Activated effector memory CD4-positive, alpha-beta T cell treated with anti-CD3 and anti-CD28 coated beads, Interleukin-2, amount 50 U/mL, for 16 hours (primary cell): ENCODE measurements around the gene WIPI1.
"Not testable (repeated sequence)": the region's sequence is repeated elsewhere in the genome, so short reads cannot be mapped to it uniquely, and the experiment has no call there.

Experiments
- DNase-seq: peaks from one replicate; pipeline ENCODE4 v3.0.0-alpha.2; 2020

WIPI1 gene

DNA sequence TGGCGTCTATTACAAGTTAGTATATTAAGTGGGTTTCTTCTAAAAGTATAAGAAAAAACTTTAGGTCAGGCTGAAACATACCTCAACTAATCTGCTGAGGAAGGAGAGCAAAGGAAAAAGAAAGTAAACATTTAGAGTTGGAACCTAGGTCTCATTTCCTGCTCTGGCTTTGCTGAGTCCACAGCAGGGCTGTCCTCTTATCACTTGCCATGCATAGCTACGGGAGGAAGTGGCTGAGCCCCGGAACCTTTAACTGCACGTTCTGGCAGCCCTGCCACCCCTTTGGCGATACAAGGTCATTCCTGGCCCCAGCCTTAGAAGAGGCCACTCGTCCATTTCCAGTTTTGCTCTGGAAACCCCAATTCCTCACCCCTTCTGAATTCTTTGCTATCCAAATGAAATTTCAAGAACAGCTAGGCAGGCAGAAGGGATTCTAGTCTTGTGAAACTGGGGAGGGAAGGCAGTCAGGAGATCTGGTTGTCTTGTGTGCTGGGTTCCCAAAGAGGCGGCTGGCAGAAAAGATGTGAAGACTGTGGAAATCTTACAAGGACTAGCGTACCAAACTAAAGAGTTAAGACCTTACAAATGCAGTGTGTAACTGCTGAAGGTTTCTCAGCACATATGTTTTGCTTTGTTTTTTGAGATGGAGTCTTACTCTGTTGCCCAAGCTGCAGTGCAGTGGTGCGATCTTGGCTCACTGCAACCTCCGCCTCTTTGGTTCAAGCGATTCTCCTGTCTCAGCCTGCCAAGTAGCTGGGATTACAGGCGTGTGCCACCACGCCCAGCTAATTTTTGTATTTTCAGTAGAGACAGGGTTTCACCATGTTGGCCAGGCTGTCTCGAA, 19.1 kb downstream of the WIPI1 start:
- DNase-seq: peak; percentile 77

DNA sequence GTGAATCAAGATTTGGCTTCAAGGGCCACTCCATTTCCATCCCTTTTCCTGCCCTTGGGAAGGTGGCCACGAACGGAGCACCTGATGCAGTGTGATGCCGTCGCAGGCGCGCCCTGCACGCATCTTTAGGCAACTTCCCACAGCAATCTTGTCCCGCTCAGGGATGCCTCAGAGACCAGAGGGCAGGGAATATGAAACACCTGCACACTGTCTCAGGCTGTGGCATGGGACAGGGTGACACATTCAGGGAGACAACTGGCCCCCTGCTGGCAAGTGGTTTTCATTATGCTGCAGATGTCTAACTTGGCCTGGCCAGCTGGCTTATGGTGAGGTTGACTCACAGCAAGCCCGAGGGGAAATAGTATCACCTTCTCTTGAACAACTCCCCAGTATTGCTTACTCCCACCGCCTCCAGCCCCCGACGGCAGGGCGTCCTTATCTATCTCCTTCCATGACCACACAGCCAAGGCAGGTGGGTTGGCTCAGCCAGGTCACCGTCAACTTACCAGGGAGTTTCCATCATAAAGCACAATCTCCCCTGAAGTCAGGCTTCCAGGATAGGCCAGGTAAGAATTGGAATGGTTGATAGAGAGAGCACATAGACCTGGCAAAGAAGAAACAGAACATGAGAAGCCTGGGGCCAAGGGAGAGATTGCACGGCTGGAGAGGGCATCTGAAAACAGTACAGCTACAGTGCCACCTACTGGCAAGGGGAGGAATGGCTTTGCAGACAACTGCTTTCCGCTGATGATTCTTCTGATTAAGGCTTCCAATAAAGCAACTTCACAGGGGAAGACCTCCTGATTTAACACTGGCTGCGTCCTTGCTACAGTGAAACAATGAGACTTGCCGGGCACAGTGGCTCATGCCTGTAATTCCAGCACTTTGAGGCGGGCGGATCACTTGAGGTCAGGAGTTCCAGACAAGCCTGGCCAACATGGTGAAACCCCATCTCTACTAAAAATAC, 21.1 kb downstream of the WIPI1 start:
- DNase-seq: peak; percentile 92

DNA sequence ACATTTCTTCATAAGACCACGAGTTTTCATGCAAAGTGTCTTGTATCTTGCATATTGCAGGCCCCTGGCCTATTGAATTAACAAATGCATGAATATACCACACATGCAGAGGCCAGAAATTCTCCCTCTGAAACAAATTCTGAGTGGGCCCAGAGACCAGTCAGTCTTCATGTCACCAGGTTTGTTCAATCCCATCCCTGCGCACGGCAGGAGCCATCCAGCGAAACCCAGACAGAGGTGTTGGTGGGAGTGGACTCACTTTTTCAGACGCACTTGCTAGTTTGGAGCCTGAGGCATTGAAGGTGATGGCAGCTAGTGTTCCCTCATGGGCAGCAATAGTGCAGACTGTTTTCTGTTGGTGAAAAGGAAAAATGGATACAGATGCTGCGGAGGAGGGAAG, 21.9 kb downstream of the WIPI1 start:
- DNase-seq: no peak

DNA sequence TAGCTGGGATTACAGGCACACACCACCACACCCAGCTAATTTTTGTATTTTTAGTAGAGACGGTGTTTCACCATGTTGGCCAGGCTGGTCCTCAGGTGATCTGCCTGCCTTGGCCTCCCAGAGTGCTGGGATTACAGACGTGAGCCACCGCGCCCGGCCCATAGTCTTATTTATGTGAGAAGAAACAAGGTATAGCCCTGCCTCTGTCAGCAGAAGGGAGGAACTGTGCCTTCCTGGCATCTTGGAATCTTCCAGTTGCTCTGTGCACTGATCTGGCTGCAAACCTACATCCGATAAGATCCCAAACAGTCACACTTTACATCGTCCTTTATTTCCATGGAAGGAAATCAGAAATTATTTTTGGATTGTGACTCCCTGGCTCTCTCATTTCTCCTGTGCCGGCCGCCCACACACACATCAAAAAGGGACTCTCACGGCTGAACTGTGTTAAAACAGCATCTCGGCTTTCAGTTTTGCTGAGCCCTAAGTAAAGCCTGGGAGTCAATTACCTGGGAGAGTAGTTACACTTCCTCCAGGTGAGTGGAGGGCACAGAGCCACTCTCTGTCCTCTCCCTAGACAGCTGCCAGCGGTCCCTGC, 23.3 kb downstream of the WIPI1 start:
- no peak for DNase-seq

DNA sequence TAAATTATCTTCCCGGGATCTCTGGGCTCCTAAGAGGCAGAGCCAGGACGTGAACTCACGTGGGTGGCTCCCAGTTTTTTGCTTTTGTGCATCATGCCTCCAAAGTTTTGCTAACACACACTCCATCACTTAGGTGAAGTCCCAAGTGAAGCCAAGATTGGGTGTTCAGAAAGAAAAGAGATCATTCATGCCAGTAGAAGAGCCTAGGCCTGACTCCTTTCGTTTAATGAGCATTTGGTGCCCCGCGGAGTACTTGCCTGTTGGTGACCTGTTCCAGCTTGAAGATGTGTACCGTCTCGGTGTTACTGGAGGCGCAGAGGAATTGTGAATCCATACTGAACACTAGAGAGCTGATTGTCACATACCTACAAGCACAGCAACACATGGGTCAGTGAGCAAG, 24.1 kb downstream of the WIPI1 start:
- DNase-seq: no peak

DNA sequence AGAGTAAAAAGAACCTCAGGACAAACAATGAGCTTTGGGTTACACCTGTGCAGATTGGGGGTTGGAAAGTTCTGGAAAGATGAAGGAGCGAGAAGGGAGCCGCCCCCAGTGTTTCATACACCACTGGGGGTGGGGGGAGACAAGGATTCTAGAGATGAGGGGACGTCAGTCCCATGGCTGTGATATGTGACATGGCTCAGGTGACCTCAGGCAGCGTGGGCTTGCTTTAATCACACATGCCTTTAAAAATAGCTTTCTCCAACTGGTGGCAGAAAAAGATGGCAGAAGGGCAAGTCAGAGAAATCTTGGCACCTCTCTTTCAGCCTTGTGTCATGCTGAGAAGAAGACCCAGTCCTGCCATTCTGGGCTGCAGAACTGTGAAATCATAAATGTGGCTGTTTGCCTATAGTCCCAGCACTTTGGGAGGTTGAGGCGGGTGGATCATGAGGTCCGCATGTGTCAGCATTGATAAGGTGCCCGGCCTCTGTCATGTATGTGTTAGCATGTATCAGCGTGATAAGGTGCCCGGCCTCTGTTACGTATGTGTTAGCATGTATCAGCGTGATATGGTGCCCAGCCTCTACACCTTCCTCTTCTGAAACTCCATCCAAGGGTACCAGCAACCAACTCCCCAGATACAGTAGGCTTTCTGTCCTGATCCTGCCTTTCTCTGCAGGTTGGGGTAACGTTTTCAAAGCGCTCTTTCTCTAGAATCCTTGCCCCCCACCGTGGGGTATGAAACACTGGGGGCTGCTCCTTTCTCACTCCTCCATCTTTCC, 25.0 kb downstream of the WIPI1 start:
- DNase-seq: no peak

DNA sequence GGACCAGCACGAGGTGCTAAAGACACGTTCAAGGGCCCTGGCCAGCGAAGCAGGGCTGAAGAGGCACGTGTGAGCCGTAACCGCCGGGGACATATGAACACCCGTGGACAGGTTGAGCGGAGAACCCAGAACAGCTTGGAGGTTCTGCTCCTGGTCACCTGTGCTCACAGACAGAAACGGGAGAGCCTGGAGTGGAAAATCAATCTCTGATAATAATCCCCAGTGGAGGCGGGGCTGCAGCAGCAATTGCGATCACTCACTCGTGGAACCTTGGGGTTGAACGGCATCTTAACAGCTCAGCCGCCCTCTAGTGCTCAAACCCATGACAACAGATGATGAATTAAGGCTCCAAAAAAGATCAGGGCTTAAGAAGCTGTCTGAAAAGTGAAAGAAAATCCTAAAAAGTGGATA, 25.6 kb downstream of the WIPI1 start:
- peak; percentile 82 for DNase-seq

DNA sequence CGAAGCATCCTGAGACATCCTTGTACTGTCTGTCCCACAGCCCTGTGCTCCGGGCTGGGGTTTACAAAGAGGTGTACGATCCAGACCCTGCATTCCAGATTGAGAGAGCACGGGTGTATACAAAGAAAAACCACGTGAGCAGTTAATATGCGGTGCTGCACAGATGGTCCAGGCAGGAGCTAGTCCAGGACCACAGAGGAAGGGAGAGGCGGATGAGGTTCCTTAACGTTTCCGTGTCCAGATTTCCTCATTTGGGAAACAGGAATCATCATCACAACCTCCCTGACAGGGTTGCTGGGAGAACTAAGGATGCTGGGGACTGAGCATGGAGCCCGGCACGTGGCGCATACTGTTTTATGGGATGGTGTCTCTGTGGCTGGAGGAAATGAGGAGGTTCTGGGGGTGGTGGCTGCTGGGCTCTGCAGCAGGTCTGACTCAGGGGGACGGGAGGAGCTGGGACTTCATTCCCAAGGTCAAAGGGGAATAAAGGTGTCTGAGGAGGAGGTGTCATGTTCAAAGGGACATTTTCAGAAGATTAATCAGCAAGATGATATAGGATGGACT, 26.2 kb downstream of the WIPI1 start:
- no peak for DNase-seq

DNA sequence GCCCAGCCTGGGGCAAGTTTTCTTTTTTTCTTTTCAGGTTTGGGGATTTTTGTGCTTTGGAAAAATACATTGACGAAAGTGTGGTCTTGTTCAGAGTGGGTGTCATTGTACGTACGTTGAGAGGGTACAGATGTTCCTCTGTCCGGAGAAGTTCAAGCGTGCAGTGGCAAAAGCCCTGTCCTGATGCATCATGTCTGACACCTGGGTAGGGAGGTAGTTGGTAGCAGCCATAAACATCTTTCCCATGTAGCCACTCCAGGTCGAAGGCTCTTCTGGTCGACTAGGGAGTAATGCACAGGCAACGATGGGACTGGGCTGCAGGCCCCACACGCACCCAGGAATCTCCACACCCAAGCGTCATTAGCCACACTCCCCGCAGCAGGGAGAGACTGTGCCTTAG, 27.4 kb downstream of the WIPI1 start:
- no peak for DNase-seq

DNA sequence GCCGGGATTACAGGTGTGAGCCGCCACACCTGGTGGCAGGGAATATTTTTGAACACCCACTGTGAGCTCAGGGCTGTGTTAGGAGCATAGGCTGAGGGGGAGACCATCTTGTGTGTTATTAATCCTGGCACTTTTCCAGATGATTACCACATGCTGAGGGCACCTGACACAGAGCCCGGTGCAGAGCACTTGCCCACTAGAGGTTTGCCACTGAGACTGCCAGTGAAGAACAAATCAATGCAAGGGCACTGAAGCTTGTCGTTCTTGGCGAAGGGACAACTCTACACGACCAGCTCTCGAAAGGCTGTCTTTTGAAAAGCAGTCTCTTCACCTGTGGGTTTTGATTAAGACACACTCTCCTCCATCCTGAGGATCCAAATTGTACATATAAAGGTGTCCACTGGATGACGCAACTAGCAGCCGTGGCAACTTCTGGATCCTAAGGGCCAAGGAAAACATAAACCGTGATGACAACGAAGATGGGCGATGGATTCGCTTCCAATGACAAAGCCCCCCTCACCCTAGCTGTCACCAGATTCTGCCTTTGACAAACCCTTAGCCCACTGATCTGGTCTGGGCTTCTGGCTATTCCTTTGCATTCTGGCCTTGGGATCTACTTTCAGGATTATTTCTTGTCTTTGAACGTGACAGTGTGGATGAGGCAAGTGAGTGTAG, 28.7 kb downstream of the WIPI1 start:
- no peak for DNase-seq

DNA sequence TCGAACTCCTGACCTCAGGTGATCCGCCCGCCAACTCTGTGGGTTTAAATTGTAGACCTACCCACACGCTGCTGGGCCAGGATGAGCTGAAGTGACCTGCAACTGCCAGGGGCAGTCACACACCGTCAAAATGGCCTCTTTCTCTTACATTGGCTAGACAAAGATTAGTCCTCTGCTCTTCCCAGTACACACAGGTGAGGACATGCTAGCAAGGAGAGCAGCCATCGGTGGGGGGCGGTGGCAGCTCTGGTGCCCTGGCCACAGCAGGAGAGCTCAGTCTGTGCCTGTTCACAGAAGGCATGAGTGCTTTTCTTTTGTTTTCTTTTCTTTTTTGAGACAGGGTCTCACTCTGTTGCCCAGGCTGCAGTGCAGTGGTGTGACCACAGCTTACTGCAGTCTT, 29.7 kb downstream of the WIPI1 start:
- no peak for DNase-seq

DNA sequence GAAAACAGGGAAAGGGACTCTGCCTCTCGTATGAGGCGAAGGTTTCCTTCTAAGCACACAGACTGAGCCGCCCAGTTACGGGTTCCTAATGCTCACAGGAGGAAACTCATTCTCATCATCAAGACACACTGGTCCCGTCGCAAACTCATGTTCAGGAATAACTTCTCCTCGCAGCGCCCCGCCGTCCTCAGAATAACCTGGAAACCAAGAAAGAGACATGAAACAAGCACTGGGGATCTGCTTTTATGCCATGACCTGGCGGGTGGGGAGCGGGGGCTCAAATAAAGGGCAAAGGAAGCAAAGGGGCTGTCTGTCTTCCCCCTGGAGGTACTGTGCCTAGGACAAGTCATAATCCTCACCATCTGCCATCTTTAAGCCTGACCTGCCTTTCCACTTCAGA, 31.3 kb downstream of the WIPI1 start:
- no peak for DNase-seq

DNA sequence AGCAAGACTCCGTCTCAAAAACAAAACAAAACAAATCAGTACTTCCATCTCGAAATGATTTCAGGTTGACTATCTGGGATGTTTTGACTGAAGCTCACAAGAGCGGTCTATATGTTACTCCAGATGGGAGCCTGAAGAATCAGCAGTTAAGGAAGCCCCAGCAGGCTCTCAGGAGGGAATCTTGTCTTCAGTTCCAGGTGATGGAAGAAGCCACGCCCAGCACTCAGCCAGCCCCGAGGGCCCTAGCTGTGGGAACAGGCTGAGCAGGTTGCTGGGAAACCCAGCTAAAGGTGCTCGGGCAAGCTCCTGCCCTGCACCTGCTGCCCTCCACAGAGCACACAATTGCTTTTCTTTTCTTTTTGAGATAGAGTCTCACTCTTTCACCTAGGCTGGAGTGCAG, 32.4 kb downstream of the WIPI1 start:
- DNase-seq: no peak

DNA sequence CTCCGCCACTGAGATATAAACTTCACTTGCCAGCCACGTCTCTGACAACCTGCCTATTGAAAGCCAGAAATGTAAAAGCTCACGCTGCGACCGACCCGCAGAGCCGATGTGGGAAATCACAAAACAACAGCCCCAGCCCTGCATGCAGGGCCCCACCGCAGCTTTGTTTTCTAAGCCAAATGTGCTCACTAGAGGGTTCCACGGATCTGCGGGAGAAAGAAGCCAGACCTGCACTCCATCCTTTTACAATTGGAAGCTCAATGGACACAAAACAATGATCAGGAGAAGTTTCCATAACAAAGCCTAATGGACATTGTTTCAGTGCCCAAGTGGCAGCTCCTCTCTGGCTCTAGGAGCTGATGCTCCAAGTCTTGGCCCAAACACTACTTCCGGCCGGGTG, 33.1 kb downstream of the WIPI1 start:
- no peak for DNase-seq

DNA sequence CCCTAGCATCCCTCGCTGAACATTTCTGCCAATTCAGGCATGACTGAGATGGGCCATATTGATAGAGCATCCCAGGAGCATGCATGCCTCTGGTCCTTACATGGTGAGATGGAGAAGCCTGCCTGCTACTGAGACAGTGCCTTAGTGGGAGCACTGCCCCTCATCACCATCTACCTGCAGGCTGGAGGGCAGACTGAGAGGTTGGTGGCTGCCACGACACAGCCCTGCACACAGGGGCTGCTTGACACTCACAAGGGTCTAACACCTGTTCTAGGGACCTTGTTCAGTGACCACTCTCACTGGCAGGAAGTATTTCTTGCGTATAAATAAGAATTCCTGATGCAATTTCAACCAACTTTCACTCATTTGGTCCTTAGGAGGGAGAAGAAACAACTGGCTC, 34.0 kb downstream of the WIPI1 start:
- no peak for DNase-seq

DNA sequence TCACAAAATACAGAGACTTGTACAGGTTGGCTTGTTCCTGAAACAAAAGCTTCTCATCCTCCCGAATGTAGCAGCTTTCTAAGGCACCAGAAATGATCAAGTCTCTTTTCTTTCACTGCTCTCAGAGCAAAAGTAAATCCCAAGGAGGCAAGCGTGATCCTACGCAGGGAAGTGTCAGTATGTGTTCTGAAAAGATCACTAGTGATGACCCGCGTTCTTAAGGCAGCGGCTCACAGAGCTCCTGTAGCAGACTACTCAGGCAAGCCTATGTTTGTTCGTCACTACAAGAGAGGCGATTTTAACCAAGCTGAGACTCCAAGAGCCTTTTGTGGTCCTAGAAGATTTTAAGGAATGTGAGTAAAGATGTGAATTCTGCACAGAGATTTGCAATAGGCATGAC, 34.5 kb downstream of the WIPI1 start:
- no peak for DNase-seq

DNA sequence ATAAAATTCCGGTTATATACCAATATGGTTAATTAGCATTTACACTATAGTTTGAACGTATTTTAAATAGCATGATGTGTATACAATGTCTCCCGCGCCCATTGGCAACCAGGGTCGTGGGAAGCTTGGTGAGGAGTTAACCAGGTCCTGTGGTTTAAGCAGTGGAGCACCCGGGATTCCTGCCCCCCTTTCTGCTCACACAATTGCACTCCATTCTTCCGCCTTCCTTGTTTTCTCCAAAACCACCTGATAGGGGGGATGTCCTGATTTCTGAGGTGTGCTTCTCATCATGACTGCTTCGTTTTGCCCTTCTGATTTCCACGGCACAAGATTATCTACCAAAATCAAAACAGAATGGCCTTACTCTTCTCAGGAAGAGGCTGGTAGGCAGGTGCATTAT, 35.8 kb downstream of the WIPI1 start:
- DNase-seq: no peak

DNA sequence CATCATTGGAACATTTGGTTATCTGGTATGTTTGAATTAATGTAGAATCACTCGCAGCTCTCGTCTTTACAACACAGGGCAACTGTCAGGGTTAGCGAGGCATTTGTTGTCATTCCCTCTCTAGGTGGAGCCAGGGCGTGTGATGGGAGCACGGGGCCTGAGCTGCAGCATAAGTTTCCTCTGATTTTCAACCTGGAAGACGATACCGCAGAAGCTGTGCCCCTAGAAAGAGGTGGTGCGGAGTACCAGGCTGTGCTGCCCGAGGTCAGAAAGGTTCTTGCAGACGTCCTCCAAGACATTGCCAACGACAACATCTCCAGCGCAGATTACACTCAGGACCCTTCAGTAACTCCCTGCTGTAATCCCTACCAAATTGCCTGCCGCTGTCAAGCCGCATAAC, 37.2 kb downstream of the WIPI1 start:
- DNase-seq: no peak

DNA sequence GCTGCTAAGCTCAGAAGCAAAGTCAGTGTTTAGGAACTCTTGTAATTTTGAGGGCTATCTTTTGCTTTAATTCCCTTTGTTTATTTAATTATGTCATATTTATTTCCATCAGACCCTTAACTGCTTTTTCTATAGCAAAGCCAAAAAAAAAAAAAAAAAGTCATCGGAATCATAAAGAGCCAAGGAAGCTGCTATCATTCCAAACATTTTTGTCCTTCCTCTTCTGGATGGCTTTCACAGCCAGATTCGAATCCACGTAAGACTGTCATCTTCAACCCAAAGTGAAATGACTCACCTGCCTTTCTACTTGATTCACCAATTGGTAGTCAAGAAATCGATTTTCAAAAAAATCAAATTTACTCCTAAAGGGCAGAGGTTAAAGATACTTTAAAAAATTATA, 38.4 kb downstream of the WIPI1 start:
- DNase-seq: no peak

DNA sequence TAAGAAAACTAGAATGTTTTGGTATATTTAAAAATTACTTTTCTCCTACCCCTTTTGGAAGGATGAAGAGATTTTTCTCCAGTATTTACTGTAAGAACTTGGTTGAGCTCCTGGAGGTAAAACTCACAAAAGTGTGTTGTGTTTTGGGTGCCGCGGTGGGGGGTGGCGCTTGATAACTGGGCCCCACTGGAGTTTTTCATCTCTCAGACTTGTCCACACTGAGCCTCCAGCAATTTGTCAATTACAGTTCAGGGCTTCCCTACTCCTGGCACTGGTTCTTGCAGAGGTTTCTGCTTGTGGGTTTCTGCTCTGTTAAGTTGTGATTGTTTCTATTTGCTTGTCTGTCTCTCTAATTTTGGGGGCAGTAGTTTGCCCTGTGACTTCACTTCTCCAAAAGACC, 40.0 kb downstream of the WIPI1 start:
- peak; percentile 31 for DNase-seq

DNA sequence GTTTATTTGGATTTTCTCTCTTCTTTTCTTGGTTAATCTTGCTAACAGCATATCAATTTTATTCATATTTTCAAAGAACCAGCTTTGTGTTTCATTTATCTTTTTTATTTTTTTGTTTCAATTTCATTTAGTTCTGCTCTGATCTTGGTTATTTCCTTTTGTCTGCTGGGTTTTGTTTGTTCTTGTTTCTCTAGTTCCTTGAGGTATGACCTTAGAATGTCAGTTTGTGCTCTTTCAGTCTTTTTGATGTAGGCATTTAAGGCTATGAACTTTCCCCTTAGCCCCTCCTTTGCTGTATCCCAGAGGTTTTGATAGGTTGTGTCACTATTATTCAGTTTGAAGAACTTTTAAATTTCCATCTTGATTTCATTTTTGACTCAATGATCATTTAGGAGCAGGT, 42.4 kb downstream of the WIPI1 start:
- DNase-seq: not testable (repeated sequence)
